B cell (primary cell): Measurements from ENCODE around the gene MFSD8.

Experiments
- CTCF ChIP-seq: fragments of 200-600 bp; IDR thresholded peaks from one replicate; pipeline ENCODE4 v1.8.0; 2022; ENCODE audit warnings: antibody characterized with exemption, mild to moderate bottlenecking
- EZH2 ChIP-seq: IDR thresholded peaks from 2 replicates; pipeline ENCODE4 v1.6.1; 2012; ENCODE audit warnings: borderline replicate concordance, low read depth, mild to moderate bottlenecking, moderate library complexity, low read length; ENCODE audit not compliant: insufficient read depth, poor library complexity, severe bottlenecking

GRCh38 chr4:127920521-127920920 is 44.5 kb downstream of the MFSD8 start:
- TF ChIP-seq CTCF (no peak), EZH2 (no peak)
